Osteocyte (in vitro differentiated cells): Measurements from ENCODE around the gene CASQ1. TPM values are rescaled to one million over a fixed set of nuclear protein-coding genes. Genes with fewer than 3 reads are reported as not detected.

Experiments
- DNase-seq: peaks from one replicate; pipeline ENCODE4 v3.0.0; 2021; ENCODE audit warnings: mixed read lengths; ENCODE audit not compliant: unreplicated experiment; ENCODE audit errors: extremely low spot score
- H3K27ac Mint-ChIP-seq: one replicate; pipeline ENCODE4 v1.8.0; 2021; ENCODE audit warnings: mild to moderate bottlenecking, mixed read lengths; ENCODE audit not compliant: unreplicated experiment
- H3K27me3 Mint-ChIP-seq: one replicate; pipeline ENCODE4 v1.8.0; 2021; ENCODE audit warnings: mixed read lengths; ENCODE audit not compliant: unreplicated experiment
- H3K36me3 Mint-ChIP-seq: one replicate; pipeline ENCODE4 v1.8.0; 2021; ENCODE audit warnings: mixed read lengths; ENCODE audit not compliant: unreplicated experiment
- H3K4me1 Mint-ChIP-seq: one replicate; pipeline ENCODE4 v1.8.0; 2021; ENCODE audit warnings: mixed read lengths; ENCODE audit not compliant: unreplicated experiment
- H3K4me3 Mint-ChIP-seq: one replicate; pipeline ENCODE4 v1.8.0; 2021; ENCODE audit warnings: mild to moderate bottlenecking, moderate library complexity, mixed read lengths; ENCODE audit not compliant: unreplicated experiment
- H3K9me3 Mint-ChIP-seq: one replicate; pipeline ENCODE4 v1.8.0; 2021; ENCODE audit warnings: mixed read lengths; ENCODE audit not compliant: unreplicated experiment
- long read RNA-seq: library from polyadenylated mRNA; unstranded; transcript quantifications from one replicate; pipeline ENCODE4 v2.0.0, GENCODE V29; 2021
- total RNA-seq: library from RNA; stranded (reverse); gene quantifications from 2 replicates; pipeline ENCODE4 v1.2.1, GENCODE V29; 2021
- TF ChIP-seq, protein P1 (sequence below): fragments of 200-600 bp; sonication (generic); IDR thresholded peaks from 2 replicates; pipeline ENCODE4 v1.5.0; 2021; ENCODE audit warnings: antibody characterized with exemption, mild to moderate bottlenecking, moderate library complexity

CASQ1 gene
- total RNA-seq = not detected in 2 replicates
- long read RNA-seq = 0 reads

DNA sequence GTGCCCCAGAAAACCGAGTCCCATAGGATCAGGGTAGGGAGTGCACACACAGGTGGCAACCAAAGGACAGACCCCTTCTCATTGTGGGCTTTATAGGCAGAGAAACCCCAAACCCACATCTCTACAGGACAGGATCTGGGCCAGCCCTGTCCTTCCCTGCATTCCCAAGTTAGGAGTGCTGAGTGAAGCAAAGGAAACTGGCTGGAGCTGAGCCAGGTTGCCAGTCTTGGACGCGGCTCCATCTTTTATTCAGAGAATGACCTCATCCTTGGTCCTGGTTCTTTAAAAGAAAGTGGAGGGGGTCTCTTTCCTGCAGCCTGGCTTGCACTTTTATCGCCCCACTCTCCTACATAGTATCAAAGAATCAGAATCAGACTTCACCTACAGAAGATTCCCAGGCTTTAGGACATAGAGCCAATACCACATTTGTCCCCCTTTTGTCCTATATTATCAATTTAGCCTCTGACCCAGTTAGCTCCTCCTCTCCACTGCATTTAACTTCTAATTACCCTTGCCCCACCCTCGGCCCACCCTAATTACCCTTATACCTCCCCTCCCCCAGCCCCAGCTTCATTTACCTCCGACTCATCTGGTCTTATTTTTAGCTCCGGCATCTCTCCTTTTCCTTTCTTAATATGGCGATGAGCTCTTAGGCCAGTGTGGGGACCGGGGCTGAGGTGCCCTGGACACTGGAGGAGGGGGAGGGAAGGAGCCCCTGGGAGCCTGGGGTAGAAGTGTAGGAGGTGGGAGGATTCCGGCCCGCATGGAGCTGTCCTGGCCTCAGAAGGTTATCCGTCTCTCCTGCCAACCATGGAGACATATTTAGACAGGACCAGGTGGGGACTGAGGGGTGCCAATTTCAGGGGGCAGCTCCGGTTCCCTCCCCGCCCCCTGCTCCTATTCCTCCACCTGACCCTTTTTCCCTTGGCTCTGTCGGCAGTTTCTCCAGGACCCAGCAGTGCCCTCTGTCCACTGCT is at the start of gene CASQ1:
Gene CASQ1, plus strand, starts transcription at position 927 of the 977 bp plus-strand sequence. CDS start 177 bp downstream, outside the sequence.
- Mint-ChIP-seq H3K4me3 (no peak within 1 kb of the TSS), H3K27me3 (peaks cover 9% of the 10 kb centered on the region), H3K27ac (no peak within 1 kb of the TSS), H3K36me3 (no peaks in the 10 kb centered on the region), H3K4me1 (peaks cover 5% of the 10 kb centered on the region), H3K9me3 (no peaks in the 10 kb centered on the region)
- DNase-seq = no peak
- TF ChIP-seq, protein P1, sequence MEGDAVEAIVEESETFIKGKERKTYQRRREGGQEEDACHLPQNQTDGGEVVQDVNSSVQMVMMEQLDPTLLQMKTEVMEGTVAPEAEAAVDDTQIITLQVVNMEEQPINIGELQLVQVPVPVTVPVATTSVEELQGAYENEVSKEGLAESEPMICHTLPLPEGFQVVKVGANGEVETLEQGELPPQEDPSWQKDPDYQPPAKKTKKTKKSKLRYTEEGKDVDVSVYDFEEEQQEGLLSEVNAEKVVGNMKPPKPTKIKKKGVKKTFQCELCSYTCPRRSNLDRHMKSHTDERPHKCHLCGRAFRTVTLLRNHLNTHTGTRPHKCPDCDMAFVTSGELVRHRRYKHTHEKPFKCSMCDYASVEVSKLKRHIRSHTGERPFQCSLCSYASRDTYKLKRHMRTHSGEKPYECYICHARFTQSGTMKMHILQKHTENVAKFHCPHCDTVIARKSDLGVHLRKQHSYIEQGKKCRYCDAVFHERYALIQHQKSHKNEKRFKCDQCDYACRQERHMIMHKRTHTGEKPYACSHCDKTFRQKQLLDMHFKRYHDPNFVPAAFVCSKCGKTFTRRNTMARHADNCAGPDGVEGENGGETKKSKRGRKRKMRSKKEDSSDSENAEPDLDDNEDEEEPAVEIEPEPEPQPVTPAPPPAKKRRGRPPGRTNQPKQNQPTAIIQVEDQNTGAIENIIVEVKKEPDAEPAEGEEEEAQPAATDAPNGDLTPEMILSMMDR = no peak

DNA sequence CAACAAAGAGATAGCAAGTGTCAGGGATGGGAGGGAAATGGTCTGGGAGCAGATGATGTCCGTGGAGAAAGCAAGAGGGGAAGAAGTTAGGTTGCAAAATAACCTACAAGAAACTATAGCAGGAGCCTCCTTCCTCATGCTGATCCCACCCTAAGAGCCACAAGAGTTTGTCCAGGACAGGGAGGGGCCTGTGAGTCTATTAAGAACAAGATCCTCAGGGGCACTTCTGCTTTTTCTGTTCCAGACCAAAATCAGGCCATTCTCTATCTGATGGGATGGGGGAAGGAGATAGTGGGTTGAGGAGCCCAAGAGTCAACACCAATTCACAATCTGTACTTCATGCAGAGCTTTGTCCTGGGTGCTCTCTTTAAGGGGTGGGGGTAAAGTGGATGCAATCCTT is 46.7 kb upstream of the CASQ1 start:
- no peak for DNase-seq
- TF ChIP-seq, protein P1 = no peak
- no peaks in the 10 kb centered on the region for H3K36me3 Mint-ChIP-seq
- no peaks in the 10 kb centered on the region for H3K9me3 Mint-ChIP-seq
- H3K4me1 Mint-ChIP-seq = no peaks in the 10 kb centered on the region
- H3K27me3 Mint-ChIP-seq = peaks cover 47% of the 10 kb centered on the region
- no peak overlapping the region for H3K4me3 Mint-ChIP-seq
- no peak overlapping the region for H3K27ac Mint-ChIP-seq

DNA sequence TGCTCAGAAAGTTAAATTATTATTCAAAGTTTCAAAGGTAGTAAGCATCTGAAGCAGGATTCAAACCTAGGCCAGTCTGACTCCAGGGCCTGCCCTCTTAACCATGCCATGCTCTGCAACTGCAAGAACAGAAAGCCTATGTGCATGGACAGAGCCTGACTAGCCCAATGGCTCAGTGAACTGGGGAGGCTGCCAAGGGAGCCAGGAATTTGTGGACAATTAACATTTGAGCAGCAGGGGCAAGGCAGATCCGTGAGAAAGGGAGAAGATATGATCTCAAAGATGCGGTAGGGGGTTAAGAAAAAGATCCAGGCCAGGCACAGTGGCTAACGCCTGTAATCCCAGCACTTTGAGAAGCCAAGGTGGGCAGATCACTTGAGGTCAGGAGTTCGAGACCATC is 45.5 kb upstream of the CASQ1 start:
- Mint-ChIP-seq H3K27ac (no peak overlapping the region), H3K9me3 (no peaks in the 10 kb centered on the region), H3K4me1 (peaks cover 5% of the 10 kb centered on the region), H3K4me3 (no peak overlapping the region), H3K27me3 (peaks cover 34% of the 10 kb centered on the region), H3K36me3 (no peaks in the 10 kb centered on the region)
- DNase-seq = no peak
- TF ChIP-seq, protein P1 = no peak

DNA sequence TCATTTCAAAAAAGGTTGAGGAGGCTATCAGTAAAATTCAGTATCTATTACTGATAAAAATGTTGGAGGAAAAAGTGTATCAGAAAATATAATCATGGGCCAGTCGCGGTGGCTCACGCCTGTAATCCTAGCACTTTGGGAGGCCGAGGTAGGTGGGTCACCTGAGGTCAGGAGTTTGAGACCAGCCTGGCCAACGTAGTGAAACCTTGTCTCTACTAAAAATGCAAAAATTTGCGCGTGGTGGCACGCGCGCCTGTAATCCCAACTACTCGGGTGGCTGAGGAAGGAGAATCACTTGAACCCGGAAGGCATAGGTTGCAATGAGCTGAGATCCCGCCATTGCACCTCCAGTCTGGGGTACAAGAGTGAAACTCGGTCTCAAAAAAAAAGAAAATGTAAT is 44.3 kb upstream of the CASQ1 start:
- Mint-ChIP-seq H3K27ac (no peak overlapping the region), H3K9me3 (no peaks in the 10 kb centered on the region), H3K36me3 (no peaks in the 10 kb centered on the region), H3K4me1 (peaks cover 5% of the 10 kb centered on the region), H3K27me3 (peaks cover 30% of the 10 kb centered on the region), H3K4me3 (no peak overlapping the region)
- no peak for DNase-seq
- TF ChIP-seq, protein P1 = no peak

DNA sequence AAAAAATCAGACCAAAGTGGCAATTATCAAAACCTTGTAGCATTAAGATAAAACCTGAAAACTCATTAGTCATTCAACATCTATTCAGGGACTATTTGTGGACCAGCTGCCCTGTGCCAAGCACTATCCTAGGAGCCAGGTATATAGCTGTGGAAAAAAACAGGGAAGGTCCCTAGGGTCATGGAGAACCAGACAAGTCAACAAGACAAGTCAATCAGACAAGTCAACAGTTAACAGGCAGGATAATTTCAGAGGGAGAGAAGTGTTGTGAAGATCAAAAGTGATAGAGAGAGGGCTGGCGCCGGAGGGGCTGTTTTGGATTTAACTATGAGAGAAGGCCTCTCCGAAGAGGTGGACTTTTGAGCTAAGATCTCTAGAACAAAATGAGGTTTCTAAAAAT is 42.3 kb upstream of the CASQ1 start:
- TF ChIP-seq, protein P1 = no peak
- no peak for DNase-seq
- Mint-ChIP-seq H3K27ac (no peak overlapping the region), H3K4me3 (no peak overlapping the region), H3K36me3 (no peaks in the 10 kb centered on the region), H3K9me3 (no peaks in the 10 kb centered on the region), H3K4me1 (peaks cover 5% of the 10 kb centered on the region), H3K27me3 (peaks cover 18% of the 10 kb centered on the region)
